ENCODE results near the gene DPP4. TPM values are rescaled to one million over a fixed set of nuclear protein-coding genes. Genes with fewer than 3 reads are reported as not detected.

DPP4 gene
- total RNA-seq, 1 donor from 2014 or later: 86.7 TPM

- no peak for DNase-seq (ENCODE audit: low spot score)
These were observed 52.4 kb downstream of the DPP4 start for GRCh38 chr2:162021516-162022058.

GRCh38 chr2:162018530-162018929 lies 55.5 kb downstream of the DPP4 start:
- no peak for DNase-seq (ENCODE audit: low spot score)

- no peak for DNase-seq (ENCODE audit: low spot score)
These were observed 56.8 kb downstream of the DPP4 start for GRCh38 chr2:162017233-162017632.

- DNase-seq (ENCODE audit: low spot score): no peak
These were observed 57.9 kb downstream of the DPP4 start for GRCh38 chr2:162016080-162016479.

GRCh38 chr2:162014751-162015150 lies 59.3 kb downstream of the DPP4 start:
- no peak for DNase-seq (ENCODE audit: low spot score)

- DNase-seq (ENCODE audit: low spot score): no peak
These were observed 60.2 kb downstream of the DPP4 start for GRCh38 chr2:162013514-162014475.

GRCh38 chr2:162012565-162013058 lies 61.4 kb downstream of the DPP4 start:
- no peak for DNase-seq (ENCODE audit: low spot score)

GRCh38 chr2:162011706-162012564 lies 62.1 kb downstream of the DPP4 start:
- no peak for DNase-seq (ENCODE audit: low spot score)

GRCh38 chr2:162009543-162009942 lies 64.5 kb downstream of the DPP4 start:
- DNase-seq (ENCODE audit: low spot score): no peak

GRCh38 chr2:162007447-162008040 lies 66.5 kb downstream of the DPP4 start:
- no peak for DNase-seq (ENCODE audit: low spot score)

- no peak for DNase-seq (ENCODE audit: low spot score)
These were observed 67.7 kb downstream of the DPP4 start for GRCh38 chr2:162006337-162006736.

- DNase-seq (ENCODE audit: low spot score): no peak
These were observed 70.0 kb downstream of the DPP4 start for GRCh38 chr2:162004031-162004430.

- no peak for DNase-seq (ENCODE audit: low spot score)
These were observed 71.3 kb downstream of the DPP4 start for GRCh38 chr2:162002623-162003235.

- DNase-seq (ENCODE audit: low spot score): no peak
These were observed 73.6 kb downstream of the DPP4 start for GRCh38 chr2:162000431-162000830.

- no peak for DNase-seq (ENCODE audit: low spot score)
These were observed 74.7 kb downstream of the DPP4 start for GRCh38 chr2:161999321-161999720.

- no peak for DNase-seq (ENCODE audit: low spot score)
These were observed 75.2 kb downstream of the DPP4 start for GRCh38 chr2:161998857-161999256.

GRCh38 chr2:161997916-161998471 lies 76.0 kb downstream of the DPP4 start:
- no peak for DNase-seq (ENCODE audit: low spot score)

- no peak for DNase-seq (ENCODE audit: low spot score)
These were observed 78.4 kb downstream of the DPP4 start for GRCh38 chr2:161995553-161996016.

- DNase-seq (ENCODE audit: low spot score): no peak
These were observed 79.1 kb downstream of the DPP4 start for GRCh38 chr2:161994761-161995520.

GRCh38 chr2:161992531-161992930 lies 81.5 kb downstream of the DPP4 start:
- DNase-seq (ENCODE audit: low spot score): no peak

Measured in umbilical cord (tissue), 2 donors.